GM13976 (cell line): ENCODE results near the gene KRT2.

Source experiments
- DNase-seq: peaks from one replicate; pipeline ENCODE4 v3.0.0; 2012; ENCODE audit warnings: low spot score
- CTCF ChIP-seq: IDR thresholded peaks from 2 replicates; pipeline ENCODE4 v1.5.1; 2012; ENCODE audit warnings: borderline replicate concordance, mild to moderate bottlenecking; ENCODE audit not compliant: insufficient read depth; ENCODE audit errors: extremely low read depth, missing control alignments, control extremely low read depth
- in situ Hi-C: fragments of 300-500 bp; cut with MboI; formaldehyde crosslinking; loops from one replicate; pipeline ENCODE4 v1.12.0; 2022; ENCODE audit warnings: low sequenced_read_pairs, mixed read lengths, inconsistent platforms; ENCODE audit not compliant: unreplicated experiment

Gene KRT2

DNA sequence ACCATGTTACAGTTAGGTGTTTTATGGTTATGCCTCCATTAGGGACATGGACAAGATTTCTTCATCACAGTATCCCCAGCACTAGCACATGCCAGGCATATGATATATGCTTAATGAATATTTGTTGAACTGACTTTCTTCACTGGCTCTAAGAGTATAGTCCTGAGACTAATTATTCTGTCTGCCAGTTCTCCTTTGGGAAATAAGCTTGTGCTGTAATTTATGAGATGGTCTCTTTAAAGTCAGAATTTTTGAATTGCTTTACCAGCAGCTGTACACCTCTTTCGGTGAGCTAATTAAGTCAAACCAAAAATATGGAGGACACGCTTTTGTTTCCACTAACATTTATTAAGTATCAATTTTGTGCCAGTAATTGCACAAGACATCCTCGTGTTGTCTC lies 45.9 kb downstream of the KRT2 start:
- no peak for DNase-seq
- TF ChIP-seq CTCF, result no peak
- in situ Hi-C loops, result no loop called here

DNA sequence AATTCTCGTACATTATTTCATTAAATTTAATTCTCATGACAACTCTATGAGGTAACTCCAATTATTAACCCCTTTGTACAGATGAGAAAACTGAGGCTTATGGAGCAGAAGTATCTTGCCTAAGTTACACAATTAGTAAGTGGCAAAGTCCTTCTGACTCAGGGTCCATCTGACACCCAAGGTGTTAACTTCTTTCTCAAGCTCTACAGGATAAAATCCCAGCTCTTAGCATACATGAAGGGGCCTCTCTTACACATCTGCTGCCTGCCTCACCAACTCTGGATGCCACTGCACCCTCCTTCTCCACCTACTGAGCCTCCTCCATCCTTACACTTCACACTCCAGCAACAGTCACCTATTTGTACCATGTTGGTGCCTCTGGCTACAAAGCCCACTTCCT lies 46.5 kb downstream of the KRT2 start:
- TF ChIP-seq CTCF, result no peak
- DNase-seq, result no peak
- in situ Hi-C loops, result no loop called here

DNA sequence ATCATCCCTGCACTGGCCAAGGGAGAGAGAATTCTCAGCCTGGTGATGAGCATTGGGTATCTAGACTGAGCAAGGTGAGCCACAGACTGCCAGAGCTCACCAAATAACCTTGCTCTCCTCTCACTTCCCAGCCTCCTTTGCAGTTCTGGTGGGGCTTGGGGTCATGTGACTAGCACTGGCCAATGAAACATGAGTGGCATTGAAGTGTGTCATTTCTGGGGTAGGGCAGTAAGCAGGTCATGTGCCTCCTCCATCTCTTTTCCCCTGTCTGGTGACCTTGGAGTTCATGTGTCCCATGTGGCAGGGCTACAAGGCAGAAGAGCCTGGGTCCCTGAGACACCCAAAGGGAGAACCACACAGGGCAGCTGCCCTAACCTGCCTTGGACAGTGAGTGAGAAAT lies 47.2 kb downstream of the KRT2 start:
- no peak for TF ChIP-seq CTCF
- no peak for DNase-seq
- in situ Hi-C loops, result no loop called here

DNA sequence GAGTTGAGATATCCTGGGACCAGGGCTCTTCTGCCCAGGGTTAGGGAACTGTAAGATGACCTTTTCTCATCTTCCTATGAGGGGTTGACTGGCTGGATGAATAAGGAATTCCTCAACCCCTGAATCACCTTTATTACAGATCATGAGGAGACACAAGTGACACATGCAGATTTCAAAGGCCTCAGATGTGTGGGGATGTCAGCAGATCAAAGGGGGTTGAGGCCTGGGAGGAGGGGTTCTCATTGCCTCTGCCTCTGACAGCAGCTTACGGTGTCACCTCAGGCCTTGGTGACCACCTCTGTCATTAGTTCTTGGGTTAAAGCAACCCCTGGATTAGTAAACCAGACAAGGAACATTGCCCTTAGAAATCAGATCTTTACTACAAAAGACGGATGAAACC lies 48.7 kb downstream of the KRT2 start:
- no peak for TF ChIP-seq CTCF
- no peak for DNase-seq
- in situ Hi-C loops, result no loop called here

DNA sequence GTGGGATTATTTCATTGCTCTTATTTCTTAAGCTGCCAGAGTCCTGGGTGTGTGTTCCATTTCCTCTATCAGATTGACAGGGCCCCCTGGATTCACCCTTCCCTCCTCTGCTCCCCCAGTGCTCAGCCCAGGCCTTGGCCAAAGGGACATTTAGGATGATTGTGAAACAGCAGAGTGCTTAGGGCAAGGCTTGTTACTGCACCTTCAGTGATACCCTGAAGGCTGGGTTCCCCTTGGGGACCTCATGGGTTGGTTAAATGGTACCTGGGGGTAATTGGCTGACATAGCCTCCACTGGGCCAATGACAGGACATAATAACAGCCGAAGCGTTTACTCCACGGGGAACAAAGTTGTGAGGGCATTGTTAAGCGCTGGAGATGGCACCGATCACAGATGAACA lies 49.5 kb downstream of the KRT2 start:
- no peak for TF ChIP-seq CTCF
- in situ Hi-C loops, result no loop called here
- no peak for DNase-seq

- TF ChIP-seq CTCF, result no peak
- no peak for DNase-seq
These were observed 50.3 kb downstream of the KRT2 start for GRCh38 chr12:52601671-52602070.

DNA sequence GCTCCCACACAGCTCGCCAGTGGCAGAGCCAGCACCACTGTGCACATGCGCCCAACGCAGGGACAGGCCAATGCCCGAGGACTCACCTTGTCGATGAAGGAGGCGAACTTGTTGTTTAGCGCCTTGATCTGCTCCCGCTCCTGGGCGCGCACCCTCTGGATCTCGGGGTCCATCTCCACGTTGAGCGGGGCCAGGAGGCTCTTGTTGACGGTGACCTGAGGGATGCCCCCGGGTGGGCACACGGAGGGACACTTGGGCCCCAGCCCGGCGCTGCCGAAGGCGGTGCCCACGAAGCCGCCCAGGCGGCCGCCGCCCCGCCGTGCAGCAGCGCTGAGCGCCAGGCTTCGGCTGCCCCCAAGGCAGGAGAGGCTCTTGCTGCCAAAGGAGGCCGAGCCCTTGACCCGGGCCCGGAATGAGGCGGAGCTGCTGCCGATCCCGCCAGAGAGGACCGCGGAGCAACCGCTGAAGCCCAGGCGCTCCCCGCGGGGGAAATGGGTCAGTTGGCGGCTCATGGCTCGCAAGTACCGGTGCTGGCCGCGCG lies 51.0 kb downstream of the KRT2 start, which contains the start of gene KRT72:
Gene KRT72, minus strand, starts transcription at position 523 of the 541 bp plus-strand sequence. Its CDS starts 11 bp downstream, at position 512.
- no peak for DNase-seq
- in situ Hi-C loops, result no loop called here
- TF ChIP-seq CTCF, result no peak

More at GRCh38 chr12:52601671-52602070, 50.3 kb downstream of the KRT2 start:
- in situ Hi-C loops, result no loop called here
